Trophoblast cell (in vitro differentiated cells and primary cell): ENCODE data around the gene MFSD11.

Experiments used
- DNase-seq, 2 donors: peaks; one replicate each; pipeline ENCODE4 v3.0.0-alpha.2; 2016
- H2AFZ ChIP-seq: 2 replicates; pipeline ENCODE4 v1.6.1; 2013; ENCODE audit warnings: low read length, moderate library complexity, mild to moderate bottlenecking; ENCODE audit not compliant: insufficient read depth, poor library complexity
- H2AK5ac ChIP-seq: 2 replicates; pipeline ENCODE4 v1.6.1; 2013; ENCODE audit warnings: mild to moderate bottlenecking, low read length
- H2BK120ac ChIP-seq: 2 replicates; pipeline ENCODE4 v1.6.1; 2013; ENCODE audit warnings: low read length, mild to moderate bottlenecking, moderate library complexity; ENCODE audit not compliant: insufficient read depth, poor library complexity
- H2BK12ac ChIP-seq: 2 replicates; pipeline ENCODE4 v1.6.1; 2013; ENCODE audit warnings: mild to moderate bottlenecking, low read length, moderate library complexity
- H2BK5ac ChIP-seq: 2 replicates; pipeline ENCODE4 v1.6.1; 2013; ENCODE audit warnings: low read length, low read depth, moderate library complexity, mild to moderate bottlenecking; ENCODE audit not compliant: poor library complexity
- H3K14ac ChIP-seq: 2 replicates; pipeline ENCODE4 v1.6.1; 2013; ENCODE audit warnings: mild to moderate bottlenecking, low read length
- H3K18ac ChIP-seq: 2 replicates; pipeline ENCODE4 v1.6.1; 2013; ENCODE audit warnings: mild to moderate bottlenecking, low read length
- H3K23ac ChIP-seq: 2 replicates; pipeline ENCODE4 v1.6.1; 2013; ENCODE audit warnings: low read length
- H3K27ac ChIP-seq: 2 replicates; pipeline ENCODE4 v1.5.1; 2013; ENCODE audit warnings: low read depth, mild to moderate bottlenecking, inconsistent platforms, low read length, moderate library complexity
- H3K27me3 ChIP-seq: 2 replicates; pipeline ENCODE4 v1.6.1; 2013; ENCODE audit warnings: inconsistent platforms, mild to moderate bottlenecking, low read length, moderate library complexity; ENCODE audit not compliant: insufficient read depth
- H3K36me3 ChIP-seq, 2 experiments: 1 replicate in 1 of 2; 2 replicates in 1 of 2; pipeline ENCODE4 v1.6.1; 2013; ENCODE audit warnings: low read length in 2 of 2, mild to moderate bottlenecking in 2 of 2, moderate library complexity in 1 of 2; ENCODE audit not compliant: insufficient read depth in 2 of 2, control insufficient read depth in 1 of 2
- H3K4ac ChIP-seq: 2 replicates; pipeline ENCODE4 v1.6.1; 2013; ENCODE audit warnings: low read depth, mild to moderate bottlenecking, low read length, moderate library complexity
- H3K4me1 ChIP-seq, 2 experiments: 1 replicate in 1 of 2; 2 replicates in 1 of 2; pipeline ENCODE4 v1.6.1; 2013; ENCODE audit warnings: low read length in 2 of 2, mild to moderate bottlenecking in 2 of 2, moderate library complexity in 1 of 2; ENCODE audit not compliant: insufficient read depth in 2 of 2, control insufficient read depth in 1 of 2
- H3K4me2 ChIP-seq: 2 replicates; pipeline ENCODE4 v1.6.1; 2013; ENCODE audit warnings: inconsistent platforms, mild to moderate bottlenecking, low read length, moderate library complexity
- H3K4me3 ChIP-seq: 2 replicates; pipeline ENCODE4 v1.5.1; 2013; ENCODE audit warnings: mild to moderate bottlenecking, low read depth, low read length, inconsistent platforms
- H3K79me1 ChIP-seq: one replicate; pipeline ENCODE4 v1.6.1; 2013; ENCODE audit warnings: low read length
- H3K79me2 ChIP-seq: 2 replicates; pipeline ENCODE4 v1.6.1; 2013; ENCODE audit warnings: low read length, mild to moderate bottlenecking; ENCODE audit not compliant: control insufficient read depth, insufficient read depth, poor library complexity
- H3K9ac ChIP-seq: 2 replicates; pipeline ENCODE4 v1.6.1; 2013; ENCODE audit warnings: mild to moderate bottlenecking, low read length
- H3K9me3 ChIP-seq: 2 replicates; pipeline ENCODE4 v1.6.1; 2013; ENCODE audit warnings: low read depth, mild to moderate bottlenecking, control low read depth, inconsistent platforms, low read length; ENCODE audit not compliant: insufficient read depth
- H4K12ac ChIP-seq: 2 replicates; pipeline ENCODE4 v1.6.1; 2013; ENCODE audit warnings: low read depth, mild to moderate bottlenecking, low read length, moderate library complexity
- H4K8ac ChIP-seq: 2 replicates; pipeline ENCODE4 v1.6.1; 2013; ENCODE audit warnings: low read depth, mild to moderate bottlenecking, low read length, moderate library complexity
- H4K91ac ChIP-seq: one replicate; pipeline ENCODE4 v1.6.1; 2013; ENCODE audit warnings: low read depth, mild to moderate bottlenecking, low read length, moderate library complexity
- WGBS: extraction: QIAGEN DNeasy Blood & Tissue Kit; methylation state at CpG from one replicate; pipeline ENCODE4 v1.1.7; 2013; ENCODE audit warnings: missing lambda C conversion rate; ENCODE audit not compliant: insufficient read length, insufficient coverage; ENCODE audit errors: extremely low coverage; 5-methylcytosine and 5-hydroxymethylcytosine counted together

Gene MFSD11

GRCh38 chr17:76775021-76775600, 37.2 kb downstream of the MFSD11 start:
- H2BK5ac ChIP-seq: no peak overlapping the region
- H4K12ac ChIP-seq: no peak overlapping the region
- no peak overlapping the region for H3K18ac ChIP-seq
- H3K4me1 ChIP-seq: peaks cover 0 to 5% of the 10 kb centered on the region in 2 experiments
- H3K36me3 ChIP-seq: peaks cover 15 to 22% of the 10 kb centered on the region in 2 experiments
- H3K79me2 ChIP-seq: no peaks in the 10 kb centered on the region
- no peak overlapping the region for H2AFZ ChIP-seq
- no peak overlapping the region for H4K8ac ChIP-seq
- no peak overlapping the region for H3K14ac ChIP-seq
- no peak overlapping the region for H3K27ac ChIP-seq
- no peak overlapping the region for H4K91ac ChIP-seq
- no peak overlapping the region for H2BK12ac ChIP-seq
- H2BK120ac ChIP-seq: no peak overlapping the region
- H3K23ac ChIP-seq: no peak overlapping the region
- DNase-seq: no peak
- H3K4ac ChIP-seq: no peak overlapping the region
- H3K9ac ChIP-seq: no peak overlapping the region
- H3K27me3 ChIP-seq: no peaks in the 10 kb centered on the region
- no peak overlapping the region for H3K4me3 ChIP-seq
- WGBS: no CpG with 5 or more reads among the region's 10 CpGs
- H2AK5ac ChIP-seq: no peak overlapping the region
- H3K4me2 ChIP-seq: no peak overlapping the region
- no peaks in the 10 kb centered on the region for H3K79me1 ChIP-seq
- no peaks in the 10 kb centered on the region for H3K9me3 ChIP-seq

GRCh38 chr17:76781056-76781982, 43.4 kb downstream of the MFSD11 start:
- Histone ChIP-seq H3K36me3 (peaks cover 14 to 18% of the 10 kb centered on the region in 2 experiments), H2BK5ac (no peak overlapping the region), H4K8ac (no peak overlapping the region), H3K79me2 (no peaks in the 10 kb centered on the region), H3K4me3 (no peak overlapping the region), H3K23ac (no peak overlapping the region), H2BK12ac (no peak overlapping the region), H3K18ac (no peak overlapping the region), H3K9me3 (no peaks in the 10 kb centered on the region), H3K4ac (no peak overlapping the region), H3K27me3 (no peaks in the 10 kb centered on the region), H4K91ac (no peak overlapping the region), H3K9ac (no peak overlapping the region), H3K4me1 (no peaks in the 10 kb centered on the region), H2AFZ (no peak overlapping the region), H3K27ac (no peak overlapping the region), H4K12ac (no peak overlapping the region), H2AK5ac (no peak overlapping the region), H3K79me1 (no peaks in the 10 kb centered on the region), H2BK120ac (no peak overlapping the region), H3K14ac (no peak overlapping the region), H3K4me2 (no peak overlapping the region)
- DNase-seq: peak in 1 of 2 donors; percentile 8
- no CpG with 5 or more reads among the region's 12 CpGs for WGBS

DNA sequence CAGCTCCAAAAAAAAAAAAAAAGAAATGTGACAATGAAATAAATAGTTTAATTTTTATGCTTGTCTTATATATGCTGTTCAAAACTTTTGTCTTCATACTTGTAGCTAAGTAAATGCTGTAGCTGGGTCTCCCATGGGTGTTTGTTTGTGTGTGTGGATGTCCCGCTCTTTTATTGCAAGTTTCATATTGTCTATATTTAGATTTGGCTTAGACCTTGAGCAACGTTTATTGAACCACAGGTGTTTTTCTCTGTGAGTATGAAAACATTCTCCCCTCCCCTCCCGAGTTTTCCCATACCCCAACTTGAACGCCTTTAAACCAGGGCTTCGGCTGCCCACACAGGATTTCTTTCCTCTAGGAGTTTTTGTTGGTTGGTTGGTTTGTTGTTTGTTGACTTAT, 45.2 kb downstream of the MFSD11 start:
- DNase-seq: no peak
- no peaks in the 10 kb centered on the region for H3K9me3 ChIP-seq
- no peak overlapping the region for H4K91ac ChIP-seq
- no peak overlapping the region for H4K8ac ChIP-seq
- H3K79me1 ChIP-seq: no peaks in the 10 kb centered on the region
- peaks cover 8 to 11% of the 10 kb centered on the region in 2 experiments for H3K36me3 ChIP-seq
- H2BK12ac ChIP-seq: no peak overlapping the region
- no peak overlapping the region for H3K4me3 ChIP-seq
- H3K4ac ChIP-seq: no peak overlapping the region
- no peaks in the 10 kb centered on the region for H3K27me3 ChIP-seq
- H2AK5ac ChIP-seq: no peak overlapping the region
- no peak overlapping the region for H2BK120ac ChIP-seq
- H2AFZ ChIP-seq: no peak overlapping the region
- no peak overlapping the region for H2BK5ac ChIP-seq
- H4K12ac ChIP-seq: no peak overlapping the region
- H3K9ac ChIP-seq: no peak overlapping the region
- H3K4me2 ChIP-seq: no peak overlapping the region
- H3K14ac ChIP-seq: no peak overlapping the region
- H3K27ac ChIP-seq: no peak overlapping the region
- H3K4me1 ChIP-seq: no peaks in the 10 kb centered on the region
- no peaks in the 10 kb centered on the region for H3K79me2 ChIP-seq
- no peak overlapping the region for H3K18ac ChIP-seq
- no CpG with 5 or more reads among the region's 5 CpGs for WGBS
- H3K23ac ChIP-seq: no peak overlapping the region

DNA sequence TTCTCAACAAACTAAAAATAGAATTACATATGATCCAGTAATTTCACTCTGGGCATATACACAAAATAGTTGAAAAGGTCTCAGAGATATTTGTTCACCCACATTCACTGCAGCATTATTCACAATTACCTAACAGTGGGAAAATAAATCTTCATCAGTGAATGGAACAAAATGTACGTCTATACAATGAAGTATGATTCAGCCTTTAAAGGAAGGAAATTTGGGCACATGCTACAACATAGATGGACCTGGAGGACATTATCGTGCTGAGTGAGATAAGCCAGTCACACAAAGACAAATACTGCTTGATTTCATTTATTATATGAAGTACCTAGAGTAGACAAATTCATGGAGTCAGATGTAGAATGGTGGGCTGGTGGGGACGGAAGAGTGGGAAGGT, 47.0 kb downstream of the MFSD11 start:
- no peaks in the 10 kb centered on the region for H3K27me3 ChIP-seq
- H4K91ac ChIP-seq: no peak overlapping the region
- no peak overlapping the region for H2AK5ac ChIP-seq
- DNase-seq: no peak
- no peak overlapping the region for H3K4me2 ChIP-seq
- H3K4ac ChIP-seq: no peak overlapping the region
- no peak overlapping the region for H3K4me3 ChIP-seq
- no peak overlapping the region for H3K14ac ChIP-seq
- no peak overlapping the region for H3K23ac ChIP-seq
- WGBS: 100% methylated on average over 1 of the region's 3 CpGs
- no peak overlapping the region for H2BK120ac ChIP-seq
- H3K79me2 ChIP-seq: no peaks in the 10 kb centered on the region
- no peak overlapping the region for H2BK5ac ChIP-seq
- H3K27ac ChIP-seq: no peak overlapping the region
- H4K8ac ChIP-seq: no peak overlapping the region
- H3K18ac ChIP-seq: no peak overlapping the region
- H3K36me3 ChIP-seq: peaks cover 6 to 8% of the 10 kb centered on the region in 2 experiments
- H2AFZ ChIP-seq: no peak overlapping the region
- H2BK12ac ChIP-seq: no peak overlapping the region
- H4K12ac ChIP-seq: no peak overlapping the region
- H3K9ac ChIP-seq: no peak overlapping the region
- H3K4me1 ChIP-seq: peaks cover 0 to 3% of the 10 kb centered on the region in 2 experiments
- peaks cover 2% of the 10 kb centered on the region for H3K79me1 ChIP-seq
- H3K9me3 ChIP-seq: no peaks in the 10 kb centered on the region
